ACC112 (cell line): Measurements from ENCODE around the gene MAP4K4.

Experiments used
- H2AFZ ChIP-seq: fragments of 200-600 bp; sonication (generic); one replicate; pipeline ENCODE4 v1.6.0; 2017; ENCODE audit warnings: antibody characterized with exemption, low read length; ENCODE audit not compliant: unreplicated experiment
- H3K27ac ChIP-seq: fragments of 200-600 bp; sonication (generic); 2 replicates; pipeline ENCODE4 v1.5.1; 2014; ENCODE audit warnings: low read depth, mild to moderate bottlenecking, antibody characterized with exemption, low read length, moderate library complexity
- H3K27me3 ChIP-seq: fragments of 200-600 bp; sonication (generic); 2 replicates; pipeline ENCODE4 v1.6.1; 2014; ENCODE audit warnings: mild to moderate bottlenecking, antibody characterized with exemption, low read length, moderate library complexity, mixed read lengths; ENCODE audit not compliant: insufficient read depth
- H3K36me3 ChIP-seq: fragments of 200-600 bp; sonication (generic); 2 replicates; pipeline ENCODE4 v1.6.1; 2016; ENCODE audit warnings: mild to moderate bottlenecking, antibody characterized with exemption, low read length, moderate library complexity, mixed read lengths; ENCODE audit not compliant: insufficient read depth
- H3K4me1 ChIP-seq: fragments of 200-600 bp; sonication (generic); one replicate; pipeline ENCODE4 v1.6.1; 2016; ENCODE audit warnings: low read length, mixed read lengths; ENCODE audit not compliant: insufficient read depth, unreplicated experiment, control insufficient read depth
- H3K4me3 ChIP-seq: fragments of 200-600 bp; sonication (generic); 2 replicates; pipeline ENCODE4 v1.5.1; 2014; ENCODE audit warnings: mild to moderate bottlenecking, low read depth, low read length
- H3K79me2 ChIP-seq: fragments of 200-600 bp; sonication (generic); one replicate; pipeline ENCODE4 v1.6.0; 2016; ENCODE audit warnings: low read length; ENCODE audit not compliant: control insufficient read depth, unreplicated experiment, insufficient read depth

Gene MAP4K4

GRCh38 chr2:101706121-101706818 is 8.8 kb downstream of the MAP4K4 start:
- H2AFZ ChIP-seq, result no peak overlapping the region
- peaks cover 99% of the 10 kb centered on the region for H3K79me2 ChIP-seq
- peaks cover 70% of the 10 kb centered on the region for H3K4me1 ChIP-seq
- H3K4me3 ChIP-seq, result no peak overlapping the region
- no peaks in the 10 kb centered on the region for H3K27me3 ChIP-seq
- H3K36me3 ChIP-seq, result peaks cover 11% of the 10 kb centered on the region; the same call in 1 of the 2 replicates
- H3K27ac ChIP-seq, result no peak overlapping the region

- Histone ChIP-seq H3K27me3 (no peaks in the 10 kb centered on the region), H3K27ac (no peak overlapping the region), H3K4me1 (peaks cover 66% of the 10 kb centered on the region), H2AFZ (no peak overlapping the region), H3K79me2 (peaks cover 99% of the 10 kb centered on the region), H3K4me3 (no peak overlapping the region), H3K36me3 (peaks cover 11% of the 10 kb centered on the region; the same call in 1 of the 2 replicates)
These were observed 9.3 kb downstream of the MAP4K4 start for GRCh38 chr2:101706819-101707177.

DNA sequence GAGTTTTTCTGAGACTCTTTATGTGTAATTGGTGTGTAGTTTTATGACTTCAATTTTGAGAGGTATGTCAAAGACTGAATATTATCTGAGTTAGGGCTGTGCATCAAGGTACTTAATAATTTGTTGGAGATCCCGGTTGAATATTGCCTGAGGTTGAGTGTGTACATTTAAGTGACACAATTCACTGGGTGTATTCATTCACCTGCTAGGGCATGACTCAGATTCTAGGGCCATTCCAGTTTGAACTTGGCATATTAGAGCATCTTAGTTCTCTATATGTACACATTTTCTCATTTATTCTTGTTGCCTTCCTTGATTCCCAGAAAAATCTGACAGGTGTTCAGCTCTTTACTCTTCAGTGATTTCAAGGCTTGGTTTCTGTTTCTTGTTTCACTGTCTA is 12.5 kb downstream of the MAP4K4 start:
- H3K27ac ChIP-seq, result peak overlapping the region; percentile 33
- peaks cover 96% of the 10 kb centered on the region for H3K79me2 ChIP-seq
- H3K4me3 ChIP-seq, result no peak overlapping the region
- no peaks in the 10 kb centered on the region for H3K27me3 ChIP-seq
- no peak overlapping the region for H2AFZ ChIP-seq
- peaks cover 6% of the 10 kb centered on the region; the same call in 1 of the 2 replicates for H3K36me3 ChIP-seq
- peaks cover 44% of the 10 kb centered on the region for H3K4me1 ChIP-seq

- H2AFZ ChIP-seq, result no peak overlapping the region
- no peak overlapping the region for H3K4me3 ChIP-seq
- H3K79me2 ChIP-seq, result peaks cover 96% of the 10 kb centered on the region
- H3K27me3 ChIP-seq, result no peaks in the 10 kb centered on the region
- H3K4me1 ChIP-seq, result peaks cover 39% of the 10 kb centered on the region
- H3K36me3 ChIP-seq, result peaks cover 6% of the 10 kb centered on the region; the same call in 1 of the 2 replicates
- peak overlapping the region; percentile 33 for H3K27ac ChIP-seq
These were observed 13.2 kb downstream of the MAP4K4 start for GRCh38 chr2:101710471-101711318.

- H3K27ac ChIP-seq, result no peak overlapping the region
- H3K4me3 ChIP-seq, result no peak overlapping the region
These were observed 16.6 kb downstream of the MAP4K4 start for GRCh38 chr2:101714118-101714517.

DNA sequence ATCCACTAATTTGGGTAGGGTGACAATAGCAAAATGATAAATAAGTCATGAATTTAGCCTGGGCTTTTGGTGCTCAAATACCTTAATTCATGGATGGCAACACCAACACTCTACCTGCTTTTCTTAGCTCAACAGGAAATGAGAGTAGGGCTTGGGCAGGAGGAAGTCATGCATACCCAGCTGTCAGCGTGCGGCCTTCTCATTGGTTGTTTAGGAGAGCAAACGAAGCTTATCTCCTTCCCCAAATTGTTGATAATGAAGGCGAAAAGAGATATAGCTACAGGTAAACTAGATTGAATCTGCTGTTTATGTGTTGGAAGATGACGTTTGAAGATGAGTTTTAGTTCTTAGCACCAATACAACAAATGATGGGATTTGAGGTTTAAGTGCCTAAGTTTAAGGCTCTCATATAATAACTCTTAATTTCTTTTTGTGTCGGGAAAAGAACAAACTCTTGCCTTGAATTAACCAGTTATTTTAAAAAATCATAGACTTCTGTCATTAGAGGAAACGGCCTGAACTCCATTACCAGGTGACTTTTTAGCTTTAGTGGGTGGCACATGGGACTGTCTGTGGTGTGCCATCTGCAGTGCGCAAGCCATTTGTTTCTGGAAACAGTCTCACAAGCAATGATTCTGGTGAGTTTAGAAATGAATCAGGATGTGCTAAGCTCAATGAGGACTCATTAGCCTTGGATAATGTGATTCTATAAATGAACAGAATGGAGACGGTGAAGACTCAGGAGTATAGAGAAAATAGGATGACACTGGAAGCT is 19.8 kb downstream of the MAP4K4 start:
- no peaks in the 10 kb centered on the region for H3K27me3 ChIP-seq
- no peak overlapping the region for H2AFZ ChIP-seq
- peaks cover 95% of the 10 kb centered on the region for H3K79me2 ChIP-seq
- H3K4me1 ChIP-seq, result peaks cover 42% of the 10 kb centered on the region
- no peak overlapping the region for H3K27ac ChIP-seq
- peaks cover 4% of the 10 kb centered on the region; the same call in 1 of the 2 replicates for H3K36me3 ChIP-seq
- no peak overlapping the region for H3K4me3 ChIP-seq

More at GRCh38 chr2:101714118-101714517, 16.6 kb downstream of the MAP4K4 start:
- H3K4me1 ChIP-seq, result peaks cover 35% of the 10 kb centered on the region
- H3K36me3 ChIP-seq, result peaks cover 4% of the 10 kb centered on the region; the same call in 1 of the 2 replicates
- peaks cover 93% of the 10 kb centered on the region for H3K79me2 ChIP-seq
- H3K27me3 ChIP-seq, result no peaks in the 10 kb centered on the region
- H2AFZ ChIP-seq, result no peak overlapping the region

DNA sequence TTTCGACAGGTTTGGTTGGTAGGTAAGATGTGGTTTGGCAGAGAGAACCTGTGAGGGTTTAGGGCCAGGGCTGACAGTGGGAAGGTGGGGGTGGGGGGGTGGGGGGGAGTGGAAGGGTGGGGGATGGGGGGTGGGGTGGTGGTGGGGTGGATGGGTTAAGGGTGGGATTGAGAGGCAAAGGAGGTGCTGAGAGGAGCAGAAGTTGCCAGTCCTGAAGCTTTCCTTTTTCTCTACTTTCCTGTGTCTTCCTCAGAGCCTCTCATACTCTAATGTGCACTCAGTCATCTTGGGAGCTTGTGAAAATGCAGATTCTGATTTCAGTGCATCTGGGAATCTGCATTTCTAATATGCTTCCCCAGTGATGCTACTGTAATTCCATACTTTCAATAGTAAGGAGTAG is 21.0 kb downstream of the MAP4K4 start:
- Histone ChIP-seq H3K79me2 (peaks cover 95% of the 10 kb centered on the region), H3K4me3 (no peak overlapping the region), H3K4me1 (peaks cover 45% of the 10 kb centered on the region), H3K36me3 (peaks cover 4% of the 10 kb centered on the region), H3K27ac (peak overlapping the region; percentile 57), H3K27me3 (no peaks in the 10 kb centered on the region), H2AFZ (no peak overlapping the region)

GRCh38 chr2:101718993-101719571 is 21.6 kb downstream of the MAP4K4 start:
- Histone ChIP-seq H3K27me3 (no peaks in the 10 kb centered on the region), H2AFZ (no peak overlapping the region), H3K36me3 (peaks cover 4% of the 10 kb centered on the region), H3K27ac (peak overlapping the region; percentile 57), H3K4me1 (peaks cover 51% of the 10 kb centered on the region), H3K79me2 (peaks cover 95% of the 10 kb centered on the region), H3K4me3 (no peak overlapping the region)

GRCh38 chr2:101720732-101721131 is 23.2 kb downstream of the MAP4K4 start:
- H2AFZ ChIP-seq, result no peak overlapping the region
- peaks cover 61% of the 10 kb centered on the region for H3K4me1 ChIP-seq
- peaks cover 4% of the 10 kb centered on the region for H3K36me3 ChIP-seq
- H3K4me3 ChIP-seq, result no peak overlapping the region
- no peaks in the 10 kb centered on the region for H3K27me3 ChIP-seq
- peak overlapping the region; percentile 47 for H3K27ac ChIP-seq
- H3K79me2 ChIP-seq, result peaks cover 96% of the 10 kb centered on the region

- Histone ChIP-seq H3K4me1 (peaks cover 70% of the 10 kb centered on the region), H3K79me2 (peaks cover 98% of the 10 kb centered on the region), H3K36me3 (no peaks in the 10 kb centered on the region; the same call in 1 of the 2 replicates), H2AFZ (no peak overlapping the region), H3K27me3 (no peaks in the 10 kb centered on the region), H3K27ac (no peak overlapping the region), H3K4me3 (no peak overlapping the region)
These were observed 25.4 kb downstream of the MAP4K4 start for GRCh38 chr2:101722864-101723263.
